ENCODE data around the gene CGN. TPM values are rescaled to one million over a fixed set of nuclear protein-coding genes. Genes with fewer than 3 reads are reported as not detected.

Gene CGN
- polyA plus RNA-seq, 1 donor = 55.6 TPM

DNA sequence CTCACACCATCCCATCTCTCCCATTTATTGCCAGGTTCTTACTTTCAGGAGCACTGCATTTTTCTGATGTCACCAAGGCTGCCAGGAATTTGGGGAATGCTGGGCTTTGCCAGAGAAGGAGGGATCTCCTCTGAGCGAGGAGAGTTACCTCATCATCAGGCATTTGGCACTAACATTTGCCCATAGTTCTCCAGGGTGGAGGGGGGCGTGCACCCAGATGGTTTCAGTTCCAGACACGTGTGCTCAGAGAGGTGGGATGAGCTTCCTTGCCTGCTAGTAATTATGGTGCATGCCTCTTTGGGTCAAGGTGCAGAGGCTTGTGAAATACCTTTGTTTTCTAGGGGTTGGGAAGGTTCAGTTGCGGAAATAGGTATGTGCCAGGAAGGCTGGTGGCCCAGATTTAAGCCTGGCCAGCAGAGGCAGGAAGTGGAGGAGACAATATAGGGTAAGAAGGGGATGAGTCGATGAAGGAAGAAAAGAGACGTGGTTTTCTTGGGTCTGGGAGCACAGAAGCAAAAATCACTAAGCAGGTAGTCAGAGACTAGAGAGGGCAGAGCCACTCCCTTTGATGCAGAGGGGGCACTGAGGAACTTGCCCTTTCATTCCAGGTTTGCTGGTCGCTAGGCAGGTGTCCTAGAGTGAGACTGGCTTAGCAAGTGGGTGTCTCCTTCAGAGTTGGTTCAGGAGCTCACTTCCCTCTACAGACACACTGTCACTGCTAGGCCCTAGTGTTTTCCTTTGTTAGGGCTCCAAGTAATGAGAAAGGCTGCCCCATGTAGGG is 36.1 kb downstream of the CGN start:
- DNase-seq = peak; percentile 27

GRCh38 chr1:151547900-151548230 is 36.7 kb downstream of the CGN start:
- no peak for DNase-seq

GRCh38 chr1:151549199-151549598 is 38.0 kb downstream of the CGN start:
- no peak for DNase-seq

- no peak for DNase-seq
Measured at GRCh38 chr1:151553659-151554058, 42.5 kb downstream of the CGN start.

GRCh38 chr1:151556052-151556451 is 44.9 kb downstream of the CGN start:
- DNase-seq = no peak

GRCh38 chr1:151562661-151563060 is 51.5 kb downstream of the CGN start:
- no peak for DNase-seq

DNA sequence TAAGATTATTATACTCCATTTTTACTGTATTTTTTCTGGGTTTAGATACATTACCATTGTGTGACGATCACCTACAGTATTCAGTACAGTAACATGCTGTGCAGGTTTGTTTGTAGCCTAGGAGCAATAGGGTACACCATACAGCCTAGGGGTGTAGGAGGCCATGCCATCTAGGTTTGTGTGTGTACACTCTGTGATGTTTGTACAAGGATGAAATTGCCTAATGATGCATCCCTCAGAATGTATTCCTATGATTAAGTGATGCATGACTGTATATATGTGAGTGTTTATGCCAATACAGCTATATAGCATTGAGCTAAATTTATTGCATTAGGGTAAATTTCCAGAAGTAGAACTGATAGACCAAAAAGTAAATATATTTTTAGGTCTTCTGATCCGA is 52.2 kb downstream of the CGN start:
- no peak for DNase-seq

- DNase-seq = no peak
Measured at GRCh38 chr1:151565502-151566189, 54.5 kb downstream of the CGN start.

GRCh38 chr1:151568626-151569088 is 57.5 kb downstream of the CGN start:
- no peak for DNase-seq

DNA sequence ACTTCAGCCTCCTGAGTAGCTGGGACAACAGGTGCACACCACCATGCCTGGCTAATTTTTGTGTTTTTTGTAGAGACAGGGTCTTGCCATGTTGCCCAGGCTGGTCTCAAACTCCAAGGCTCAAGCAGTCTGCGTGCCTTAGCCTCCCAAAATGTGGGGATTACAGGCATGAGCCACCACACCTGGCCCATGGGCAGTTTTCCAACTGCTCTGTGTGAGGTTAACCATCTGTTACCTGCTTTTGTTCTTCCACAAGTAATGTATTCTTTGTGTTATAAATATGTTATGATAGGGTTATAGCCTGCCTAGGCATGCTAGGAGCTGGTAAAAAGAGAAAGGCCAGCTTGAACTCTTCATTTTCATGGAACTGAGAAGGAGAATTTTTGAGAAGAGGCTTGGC is 59.6 kb downstream of the CGN start:
- no peak for DNase-seq

DNA sequence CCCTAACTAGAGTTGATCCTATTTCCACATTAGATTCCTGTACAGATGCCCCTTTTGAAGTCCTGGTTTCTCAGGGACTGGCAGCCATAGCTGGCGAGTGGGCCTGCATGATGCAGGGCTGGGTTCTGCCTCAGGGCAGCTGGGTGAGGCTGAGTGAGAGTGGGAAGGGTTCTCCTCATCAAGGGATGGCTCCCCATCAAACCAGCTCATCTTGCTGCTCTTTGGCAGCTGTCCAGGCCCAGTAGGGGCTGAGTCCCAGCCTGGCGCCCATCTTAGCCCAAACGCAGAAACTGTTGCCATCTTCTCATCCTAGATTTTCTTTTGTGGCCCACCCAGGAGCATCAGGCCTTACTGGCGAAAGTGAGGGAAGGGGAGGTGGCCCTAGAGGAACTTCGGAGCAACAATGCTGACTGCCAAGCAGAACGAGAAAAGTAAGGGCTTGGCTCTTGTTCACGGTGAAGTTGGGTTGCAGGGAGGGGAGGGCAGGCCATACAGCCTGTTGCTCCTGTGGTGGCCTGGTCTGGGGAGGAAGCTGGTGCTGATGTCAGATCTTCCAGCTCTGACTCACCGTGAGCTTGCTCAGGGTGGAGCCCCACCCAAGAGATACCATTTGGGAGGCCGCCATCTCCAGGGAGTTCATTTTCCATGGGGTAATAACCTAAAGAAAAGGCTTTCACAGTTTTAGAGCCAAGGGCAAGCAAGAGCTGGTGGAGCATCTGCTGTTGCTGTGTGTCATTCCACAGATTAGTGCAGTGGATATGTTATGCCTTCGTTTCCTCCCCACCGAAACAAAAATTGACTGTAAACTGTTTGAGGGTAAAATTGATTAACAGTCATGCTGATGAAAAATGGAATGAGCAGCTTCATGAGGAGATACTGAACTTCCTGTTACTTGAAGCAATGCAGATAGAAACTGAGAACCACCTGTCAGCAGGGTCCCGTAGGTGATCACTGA is 63.7 kb downstream of the CGN start:
- DNase-seq = no peak

DNA sequence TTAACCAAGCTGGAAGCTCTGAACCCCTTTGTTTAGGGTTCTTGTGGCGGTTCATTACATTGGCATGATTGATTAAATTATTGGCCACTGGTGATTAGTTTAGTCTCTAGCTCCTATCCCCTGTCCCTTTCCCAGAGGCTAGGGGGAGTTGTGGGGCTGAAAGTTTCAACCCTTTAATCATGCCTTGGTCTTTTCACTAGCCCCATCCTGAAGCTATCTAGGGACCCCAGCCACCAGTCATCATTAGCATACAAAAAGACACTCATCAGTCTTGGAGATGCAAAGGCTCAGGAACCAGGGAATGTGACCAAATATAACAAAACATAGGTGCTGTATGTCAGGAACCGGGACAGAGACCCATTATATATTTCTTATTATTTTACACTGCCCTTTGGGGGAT is 66.0 kb downstream of the CGN start:
- no peak for DNase-seq

DNA sequence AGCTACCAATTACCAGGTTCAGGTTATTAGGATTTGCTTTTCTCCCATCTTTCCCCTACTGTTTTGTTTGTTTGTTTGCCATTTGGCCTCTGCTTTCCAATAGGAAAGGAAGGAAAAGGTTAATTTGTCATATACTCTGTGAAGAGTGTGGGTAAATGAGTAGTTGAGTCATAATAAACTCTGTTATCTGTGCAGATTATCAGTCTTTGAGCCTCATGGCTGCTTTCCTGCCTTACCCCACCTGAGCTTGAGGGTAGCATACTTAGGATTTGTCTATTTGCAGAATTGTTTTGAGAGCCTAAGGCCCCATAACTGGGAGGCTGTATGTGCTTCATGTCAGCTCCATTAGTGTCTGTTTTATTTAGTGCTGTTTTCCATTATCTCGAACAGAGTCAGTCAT is 67.8 kb downstream of the CGN start:
- DNase-seq = no peak

DNA sequence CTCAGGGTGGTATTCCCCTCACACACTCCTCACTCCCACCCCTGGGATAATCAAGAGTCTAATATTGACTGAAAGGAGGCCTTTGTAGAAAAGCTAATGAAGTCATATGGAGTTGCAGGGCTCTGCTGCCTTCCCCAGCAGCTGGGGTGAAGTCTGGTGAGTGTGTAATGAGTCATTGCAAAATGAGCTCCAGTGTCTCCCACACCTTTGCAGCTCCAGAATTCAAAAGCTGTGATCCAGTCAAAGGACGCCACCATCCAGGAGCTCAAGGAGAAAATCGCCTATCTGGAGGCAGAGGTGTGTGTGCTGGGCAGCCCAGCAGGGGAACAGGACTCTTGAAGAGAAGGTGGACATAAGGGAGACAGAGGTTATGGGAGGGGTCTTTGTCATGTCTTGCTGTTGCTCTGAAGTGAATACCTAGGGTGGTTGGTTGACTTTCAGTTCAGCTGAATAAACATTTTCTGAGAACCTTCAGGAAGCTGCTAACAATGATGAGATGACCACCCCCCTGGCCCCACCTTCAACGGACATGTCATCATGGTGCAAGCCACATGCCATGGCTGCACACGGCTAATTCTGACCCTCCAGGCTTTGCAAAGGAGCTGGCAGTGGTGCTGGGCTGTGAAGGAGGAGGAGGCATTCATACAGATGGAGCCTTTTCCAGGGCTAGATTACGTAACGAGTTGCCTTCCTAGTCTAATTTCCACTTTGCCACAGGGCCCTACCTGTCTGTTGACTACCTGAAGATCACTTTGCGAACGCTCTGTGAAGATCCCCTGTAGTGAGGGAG is 68.4 kb downstream of the CGN start:
- DNase-seq = no peak

GRCh38 chr1:151581451-151581850 is 70.3 kb downstream of the CGN start:
- peak; percentile 25 for DNase-seq

DNA sequence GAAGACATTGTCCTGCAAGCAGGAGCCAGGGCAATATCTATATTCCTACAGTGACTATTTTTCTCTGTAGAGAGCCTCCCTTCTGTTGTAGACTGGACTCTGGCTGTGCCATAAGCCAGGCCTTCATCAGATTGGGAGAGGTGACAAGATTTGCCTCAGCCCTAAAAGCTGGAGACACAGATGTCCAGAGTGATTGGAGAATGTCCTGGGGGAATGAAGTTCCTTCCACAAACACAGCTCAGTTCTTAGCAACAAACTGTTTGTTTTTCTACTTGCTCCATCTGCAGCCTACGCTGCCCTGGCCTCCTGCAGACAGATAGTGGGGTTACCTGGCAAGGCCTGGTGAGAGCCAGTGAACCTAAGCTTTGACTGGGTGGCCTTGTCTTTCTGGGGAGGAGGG is 70.7 kb downstream of the CGN start:
- no peak for DNase-seq

GRCh38 chr1:151583796-151584195 is 72.6 kb downstream of the CGN start:
- no peak for DNase-seq

DNA sequence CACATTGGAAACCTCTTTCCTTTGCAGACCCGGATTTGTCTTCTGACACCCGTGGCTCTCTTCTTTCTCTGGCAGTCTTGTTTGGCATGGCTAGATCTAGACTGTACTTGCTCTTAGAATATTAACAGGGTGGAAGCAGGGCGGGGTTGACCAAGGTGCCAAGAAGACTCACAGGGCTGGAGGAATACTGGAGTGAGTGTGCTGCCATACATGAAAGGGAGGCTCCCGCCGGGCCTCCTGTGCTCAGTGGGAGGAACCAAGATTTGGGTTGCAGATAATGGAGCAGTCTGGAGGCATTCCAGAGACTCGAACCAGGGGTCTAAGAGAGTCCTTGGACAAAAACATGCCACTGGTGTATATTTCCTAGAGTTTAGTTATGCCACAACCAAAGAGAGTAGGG is 73.1 kb downstream of the CGN start:
- DNase-seq = no peak

DNA sequence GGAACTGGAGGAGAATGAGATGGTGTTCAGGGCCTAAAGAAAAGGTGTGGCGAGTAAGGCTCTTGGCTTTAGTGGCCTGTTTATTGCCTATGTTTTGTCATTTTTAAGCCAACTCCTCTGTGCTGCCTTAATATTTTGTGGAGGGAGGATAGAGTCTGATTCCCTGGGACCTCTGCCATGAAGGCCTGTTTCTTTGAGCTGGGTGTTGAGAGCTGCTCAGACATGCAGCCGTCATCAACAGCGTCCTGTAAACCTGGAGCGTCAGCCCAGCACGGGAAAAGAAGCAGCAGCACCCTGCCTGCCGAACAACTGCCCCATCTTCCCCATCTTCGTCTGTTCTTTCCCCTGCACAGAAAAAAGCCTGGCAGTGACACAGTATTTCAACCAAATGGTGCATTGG is 73.6 kb downstream of the CGN start:
- DNase-seq = no peak

DNA sequence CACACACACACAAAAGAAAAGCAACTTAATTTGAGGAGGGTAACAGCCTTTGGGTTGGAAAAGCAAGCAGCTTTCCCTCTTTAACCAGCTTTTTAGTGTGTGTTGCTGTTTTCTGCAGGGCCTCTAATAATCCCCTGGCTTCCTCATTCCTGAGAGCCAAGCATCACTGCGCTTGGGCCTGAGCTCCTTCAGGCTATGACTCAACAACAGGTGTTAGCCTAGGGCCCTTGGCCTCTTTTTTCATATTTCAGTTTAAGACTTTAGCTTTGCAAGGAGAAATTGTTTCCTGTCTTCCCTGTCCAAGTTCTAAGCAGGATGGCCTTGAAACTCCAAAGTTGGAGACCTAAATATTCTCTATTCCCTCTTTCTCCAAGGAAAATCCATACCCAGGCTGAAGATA is 74.4 kb downstream of the CGN start:
- DNase-seq = peak; percentile 14
